Endodermal cell (in vitro differentiated cells): Measurements from ENCODE around the gene ZFP91. TPM values are rescaled to one million over a fixed set of nuclear protein-coding genes. Genes with fewer than 3 reads are reported as not detected.

Source experiments
- DNase-seq: peaks from one replicate; pipeline ENCODE4 v3.0.0-alpha.2; 2017
- H3K27ac ChIP-seq: 2 replicates; pipeline ENCODE4 v1.5.1; 2013; ENCODE audit warnings: mild to moderate bottlenecking, low read depth, low read length, moderate library complexity
- H3K27me3 ChIP-seq: 2 replicates; pipeline ENCODE4 v1.6.1; 2013; ENCODE audit warnings: mild to moderate bottlenecking, low read length, moderate library complexity; ENCODE audit not compliant: insufficient read depth, control insufficient read depth, poor library complexity, severe bottlenecking
- H3K36me3 ChIP-seq: 2 replicates; pipeline ENCODE4 v1.7.0; 2013; ENCODE audit warnings: mild to moderate bottlenecking, low read length, moderate library complexity; ENCODE audit not compliant: control insufficient read depth, insufficient read depth
- H3K4me1 ChIP-seq: one replicate; pipeline ENCODE4 v1.7.0; 2013; ENCODE audit warnings: low read length; ENCODE audit not compliant: control insufficient read depth, insufficient read depth
- H3K4me3 ChIP-seq: 2 replicates; pipeline ENCODE4 v1.5.1; 2013; ENCODE audit warnings: mild to moderate bottlenecking, low read length, moderate library complexity
- H3K9ac ChIP-seq: 2 replicates; pipeline ENCODE4 v1.6.1; 2013; ENCODE audit warnings: mild to moderate bottlenecking, low read length, moderate library complexity; ENCODE audit not compliant: poor library complexity, severe bottlenecking; ENCODE audit errors: extremely low read depth
- H3K9me3 ChIP-seq: 2 replicates; pipeline ENCODE4 v1.6.1; 2013; ENCODE audit warnings: mild to moderate bottlenecking, low read length, moderate library complexity; ENCODE audit not compliant: control insufficient read depth
- H3K27ac Mint-ChIP-seq: 2 replicates; pipeline ENCODE4 v1.8.0; 2020; ENCODE audit warnings: mixed read lengths
- H3K27me3 Mint-ChIP-seq: 2 replicates; pipeline ENCODE4 v1.8.0; 2021; ENCODE audit warnings: mild to moderate bottlenecking, mixed read lengths; ENCODE audit not compliant: insufficient read depth
- H3K36me3 Mint-ChIP-seq: 2 replicates; pipeline ENCODE4 v1.8.0; 2020; ENCODE audit warnings: low read depth, mixed read lengths
- H3K4me1 Mint-ChIP-seq: 2 replicates; pipeline ENCODE4 v1.8.0; 2020; ENCODE audit warnings: mixed read lengths
- H3K4me3 Mint-ChIP-seq: 2 replicates; pipeline ENCODE4 v1.8.0; 2020; ENCODE audit warnings: mild to moderate bottlenecking, moderate library complexity, mixed read lengths
- H3K9me3 Mint-ChIP-seq: 2 replicates; pipeline ENCODE4 v1.8.0; 2020; ENCODE audit warnings: mild to moderate bottlenecking, mixed read lengths
- WGBS, 2 experiments: methylation state at CpG; one replicate each; pipeline versions ENCODE4 v1.1.5 to v1.1.7; 2013; ENCODE audit warnings: missing lambda C conversion rate in 2 of 2, mixed read lengths in 1 of 2; ENCODE audit not compliant: insufficient coverage in 1 of 2, insufficient read length in 1 of 2; 5-methylcytosine and 5-hydroxymethylcytosine counted together
- total RNA-seq, 2 donors: library from RNA; stranded (reverse); fragmentation: NEBNext Ultra II Directional in 1 of 2; extraction: Animal tissue kit (Norgen Biotek cat#: 25700) in 1 of 2; gene quantifications; 2 replicates in 1 of 2; 3 replicates in 1 of 2; pipeline ENCODE4 v1.2.1, GENCODE V29; 2021
- TF ChIP-seq, protein P1 (sequence below): fragments of 200-600 bp; sonication (generic); conservative IDR thresholded peaks from 2 replicates; pipeline ENCODE4 v1.5.0; 2021; ENCODE audit warnings: antibody characterized with exemption, mild to moderate bottlenecking

ZFP91 gene
- total RNA-seq, 2 donors from 2014 or later: 28.0 to 31.0 TPM

GRCh38 chr11:58625826-58626460, 47.1 kb downstream of the ZFP91 start:
- H3K27ac ChIP-seq: no peak overlapping the region
- DNase-seq: no peak

GRCh38 chr11:58626934-58627483, 48.1 kb downstream of the ZFP91 start:
- H3K9ac ChIP-seq: no peak overlapping the region
- H3K36me3 Mint-ChIP-seq: peaks cover 27% of the 10 kb centered on the region
- H3K27me3 ChIP-seq: no peaks in the 10 kb centered on the region
- peaks cover 48% of the 10 kb centered on the region for H3K36me3 ChIP-seq
- no peak overlapping the region for H3K27ac ChIP-seq
- no peaks in the 10 kb centered on the region for H3K9me3 ChIP-seq
- no peaks in the 10 kb centered on the region for H3K27me3 Mint-ChIP-seq
- H3K9me3 Mint-ChIP-seq: no peaks in the 10 kb centered on the region
- TF ChIP-seq, protein P1, sequence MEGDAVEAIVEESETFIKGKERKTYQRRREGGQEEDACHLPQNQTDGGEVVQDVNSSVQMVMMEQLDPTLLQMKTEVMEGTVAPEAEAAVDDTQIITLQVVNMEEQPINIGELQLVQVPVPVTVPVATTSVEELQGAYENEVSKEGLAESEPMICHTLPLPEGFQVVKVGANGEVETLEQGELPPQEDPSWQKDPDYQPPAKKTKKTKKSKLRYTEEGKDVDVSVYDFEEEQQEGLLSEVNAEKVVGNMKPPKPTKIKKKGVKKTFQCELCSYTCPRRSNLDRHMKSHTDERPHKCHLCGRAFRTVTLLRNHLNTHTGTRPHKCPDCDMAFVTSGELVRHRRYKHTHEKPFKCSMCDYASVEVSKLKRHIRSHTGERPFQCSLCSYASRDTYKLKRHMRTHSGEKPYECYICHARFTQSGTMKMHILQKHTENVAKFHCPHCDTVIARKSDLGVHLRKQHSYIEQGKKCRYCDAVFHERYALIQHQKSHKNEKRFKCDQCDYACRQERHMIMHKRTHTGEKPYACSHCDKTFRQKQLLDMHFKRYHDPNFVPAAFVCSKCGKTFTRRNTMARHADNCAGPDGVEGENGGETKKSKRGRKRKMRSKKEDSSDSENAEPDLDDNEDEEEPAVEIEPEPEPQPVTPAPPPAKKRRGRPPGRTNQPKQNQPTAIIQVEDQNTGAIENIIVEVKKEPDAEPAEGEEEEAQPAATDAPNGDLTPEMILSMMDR: no peak
- no peak overlapping the region for H3K4me3 Mint-ChIP-seq
- H3K4me3 ChIP-seq: no peak overlapping the region
- DNase-seq: no peak
- no peaks in the 10 kb centered on the region for H3K4me1 ChIP-seq
- WGBS, 2 experiments: 90 to 98% methylated on average over 4 of the region's 4 CpGs
- H3K4me1 Mint-ChIP-seq: no peaks in the 10 kb centered on the region
- no peak overlapping the region for H3K27ac Mint-ChIP-seq

More at GRCh38 chr11:58625826-58626460, 47.1 kb downstream of the ZFP91 start:
- TF ChIP-seq, protein P1: no peak
- Mint-ChIP-seq H3K36me3 (peaks cover 29% of the 10 kb centered on the region), H3K4me3 (no peak overlapping the region), H3K27ac (no peak overlapping the region), H3K4me1 (no peaks in the 10 kb centered on the region), H3K27me3 (no peaks in the 10 kb centered on the region), H3K9me3 (no peaks in the 10 kb centered on the region)
- no peaks in the 10 kb centered on the region for H3K9me3 ChIP-seq
- no peaks in the 10 kb centered on the region for H3K27me3 ChIP-seq
- H3K4me1 ChIP-seq: no peaks in the 10 kb centered on the region
- no peak overlapping the region for H3K4me3 ChIP-seq
- WGBS, 2 experiments: 89% methylated on average over 3 of the region's 4 CpGs; no CpG with 5 or more reads in 1 of the 2 experiments
- no peak overlapping the region for H3K9ac ChIP-seq
- peaks cover 57% of the 10 kb centered on the region for H3K36me3 ChIP-seq

- Histone ChIP-seq H3K36me3 (peaks cover 33% of the 10 kb centered on the region), H3K27ac (no peak overlapping the region), H3K4me3 (no peak overlapping the region), H3K4me1 (no peaks in the 10 kb centered on the region), H3K9me3 (no peaks in the 10 kb centered on the region), H3K9ac (no peak overlapping the region), H3K27me3 (no peaks in the 10 kb centered on the region)
- no peak overlapping the region for H3K27ac Mint-ChIP-seq
- TF ChIP-seq, protein P1: no peak
- no peak for DNase-seq
- no peak overlapping the region for H3K4me3 Mint-ChIP-seq
- WGBS, 2 experiments: 82 to 89% methylated on average over 1 to 2 of the region's 3 CpGs
- H3K36me3 Mint-ChIP-seq: peaks cover 14% of the 10 kb centered on the region
- no peaks in the 10 kb centered on the region for H3K4me1 Mint-ChIP-seq
- H3K27me3 Mint-ChIP-seq: no peaks in the 10 kb centered on the region
- no peaks in the 10 kb centered on the region for H3K9me3 Mint-ChIP-seq
Observed at GRCh38 chr11:58628446-58628845, 49.6 kb downstream of the ZFP91 start.
